T-helper 2 cell treated with Interferon-gamma antibody and Interleukin-4, amounts not matched to agents 5 μg/mL and 100 μg/mL, for 36 hours (primary cell): ENCODE results near the gene CNKSR3.

Source experiments
- DNase-seq: peaks from one replicate; pipeline ENCODE4 v3.0.0; 2021; ENCODE audit warnings: low spot score
- H3K27ac Mint-ChIP-seq: one replicate; pipeline ENCODE4 v1.8.0; 2021; ENCODE audit warnings: mild to moderate bottlenecking, mixed read lengths
- H3K27me3 Mint-ChIP-seq: one replicate; pipeline ENCODE4 v1.8.0; 2021; ENCODE audit warnings: low read depth, mixed read lengths
- H3K36me3 Mint-ChIP-seq: one replicate; pipeline ENCODE4 v1.8.0; 2021; ENCODE audit warnings: low read depth, mixed read lengths
- H3K4me1 Mint-ChIP-seq: one replicate; pipeline ENCODE4 v1.8.0; 2021; ENCODE audit warnings: low read depth, mixed read lengths
- H3K4me3 Mint-ChIP-seq: one replicate; pipeline ENCODE4 v1.8.0; 2022; ENCODE audit warnings: mild to moderate bottlenecking, moderate library complexity, mixed read lengths
- H3K9me3 Mint-ChIP-seq: one replicate; pipeline ENCODE4 v1.8.0; 2021; ENCODE audit warnings: mixed read lengths

The CNKSR3 gene

GRCh38 chr6:154343473-154344308, 166.8 kb downstream of the CNKSR3 start:
- no peak overlapping the region for H3K4me3 Mint-ChIP-seq
- DNase-seq, result no peak

GRCh38 chr6:154341871-154342270, 168.6 kb downstream of the CNKSR3 start:
- H3K4me3 Mint-ChIP-seq, result no peak overlapping the region
- H3K27ac Mint-ChIP-seq, result no peak overlapping the region
- peaks cover 7% of the 10 kb centered on the region for H3K9me3 Mint-ChIP-seq
- peaks cover 4% of the 10 kb centered on the region for H3K27me3 Mint-ChIP-seq
- no peaks in the 10 kb centered on the region for H3K4me1 Mint-ChIP-seq
- no peak for DNase-seq
- H3K36me3 Mint-ChIP-seq, result no peaks in the 10 kb centered on the region

More at GRCh38 chr6:154343473-154344308, 166.8 kb downstream of the CNKSR3 start:
- H3K27me3 Mint-ChIP-seq, result peaks cover 9% of the 10 kb centered on the region
- no peaks in the 10 kb centered on the region for H3K4me1 Mint-ChIP-seq
- H3K36me3 Mint-ChIP-seq, result no peaks in the 10 kb centered on the region
- no peak overlapping the region for H3K27ac Mint-ChIP-seq
- peaks cover 8% of the 10 kb centered on the region for H3K9me3 Mint-ChIP-seq

GRCh38 chr6:154341336-154341735, 169.1 kb downstream of the CNKSR3 start:
- Mint-ChIP-seq H3K27me3 (peaks cover 4% of the 10 kb centered on the region), H3K4me1 (no peaks in the 10 kb centered on the region), H3K4me3 (no peak overlapping the region)

More at GRCh38 chr6:154341336-154341735, 169.1 kb downstream of the CNKSR3 start:
- H3K9me3 Mint-ChIP-seq, result peaks cover 2% of the 10 kb centered on the region
- DNase-seq, result no peak
- no peaks in the 10 kb centered on the region for H3K36me3 Mint-ChIP-seq
- H3K27ac Mint-ChIP-seq, result no peak overlapping the region
